ENCODE data around the gene KRT14.

Gene KRT14

GRCh38 chr17:41559548-41559947 lies 27.1 kb downstream of the KRT14 start:
- TF ChIP-seq POLR2AphosphoS5 (IDR thresholded peaks at IDR 0.05; ENCODE audit: low read depth, low read length) (no peak), FOXP2 (optimal IDR thresholded peaks at IDR 0.05; ENCODE audit: borderline replicate concordance, extremely low read depth, extremely low read length, insufficient read depth) (no peak)
- TF ChIP-seq, protein P1, sequence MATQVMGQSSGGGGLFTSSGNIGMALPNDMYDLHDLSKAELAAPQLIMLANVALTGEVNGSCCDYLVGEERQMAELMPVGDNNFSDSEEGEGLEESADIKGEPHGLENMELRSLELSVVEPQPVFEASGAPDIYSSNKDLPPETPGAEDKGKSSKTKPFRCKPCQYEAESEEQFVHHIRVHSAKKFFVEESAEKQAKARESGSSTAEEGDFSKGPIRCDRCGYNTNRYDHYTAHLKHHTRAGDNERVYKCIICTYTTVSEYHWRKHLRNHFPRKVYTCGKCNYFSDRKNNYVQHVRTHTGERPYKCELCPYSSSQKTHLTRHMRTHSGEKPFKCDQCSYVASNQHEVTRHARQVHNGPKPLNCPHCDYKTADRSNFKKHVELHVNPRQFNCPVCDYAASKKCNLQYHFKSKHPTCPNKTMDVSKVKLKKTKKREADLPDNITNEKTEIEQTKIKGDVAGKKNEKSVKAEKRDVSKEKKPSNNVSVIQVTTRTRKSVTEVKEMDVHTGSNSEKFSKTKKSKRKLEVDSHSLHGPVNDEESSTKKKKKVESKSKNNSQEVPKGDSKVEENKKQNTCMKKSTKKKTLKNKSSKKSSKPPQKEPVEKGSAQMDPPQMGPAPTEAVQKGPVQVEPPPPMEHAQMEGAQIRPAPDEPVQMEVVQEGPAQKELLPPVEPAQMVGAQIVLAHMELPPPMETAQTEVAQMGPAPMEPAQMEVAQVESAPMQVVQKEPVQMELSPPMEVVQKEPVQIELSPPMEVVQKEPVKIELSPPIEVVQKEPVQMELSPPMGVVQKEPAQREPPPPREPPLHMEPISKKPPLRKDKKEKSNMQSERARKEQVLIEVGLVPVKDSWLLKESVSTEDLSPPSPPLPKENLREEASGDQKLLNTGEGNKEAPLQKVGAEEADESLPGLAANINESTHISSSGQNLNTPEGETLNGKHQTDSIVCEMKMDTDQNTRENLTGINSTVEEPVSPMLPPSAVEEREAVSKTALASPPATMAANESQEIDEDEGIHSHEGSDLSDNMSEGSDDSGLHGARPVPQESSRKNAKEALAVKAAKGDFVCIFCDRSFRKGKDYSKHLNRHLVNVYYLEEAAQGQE (IDR thresholded peaks at IDR 0.05; ENCODE audit: insufficient read depth in 1 of 2, low read depth in 2 of 2, low read length in 2 of 2) = no peak

GRCh38 chr17:41556931-41557330 lies 29.8 kb downstream of the KRT14 start:
- TF ChIP-seq FOXP2 (optimal IDR thresholded peaks at IDR 0.05; ENCODE audit: borderline replicate concordance, extremely low read depth, extremely low read length, insufficient read depth) (no peak), SIN3A (IDR thresholded peaks at IDR 0.05; ENCODE audit: borderline replicate concordance, insufficient read depth, low read length) (no peak), POLR2AphosphoS5 (IDR thresholded peaks at IDR 0.05; ENCODE audit: low read depth, low read length) (no peak), TAF1 (IDR thresholded peaks at IDR 0.05; ENCODE audit: borderline replicate concordance, insufficient read depth, low read length) (no peak)
- TF ChIP-seq, protein P1 (IDR thresholded peaks at IDR 0.05; ENCODE audit: insufficient read depth in 1 of 2, low read depth in 2 of 2, low read length in 2 of 2) = no peak

- no peak for TF ChIP-seq SIN3A (IDR thresholded peaks at IDR 0.05; ENCODE audit: borderline replicate concordance, insufficient read depth, low read length)
- TF ChIP-seq POLR2AphosphoS5 (IDR thresholded peaks at IDR 0.05; ENCODE audit: low read depth, low read length) = no peak
- no peak for TF ChIP-seq FOXP2 (optimal IDR thresholded peaks at IDR 0.05; ENCODE audit: borderline replicate concordance, extremely low read depth, extremely low read length, insufficient read depth)
- TF ChIP-seq, protein P1 (IDR thresholded peaks at IDR 0.05; ENCODE audit: insufficient read depth in 1 of 2, low read depth in 2 of 2, low read length in 2 of 2) = no peak
- TF ChIP-seq TAF1 (IDR thresholded peaks at IDR 0.05; ENCODE audit: borderline replicate concordance, insufficient read depth, low read length) = no peak
Observed at GRCh38 chr17:41556306-41556705, 30.4 kb downstream of the KRT14 start.

DNA sequence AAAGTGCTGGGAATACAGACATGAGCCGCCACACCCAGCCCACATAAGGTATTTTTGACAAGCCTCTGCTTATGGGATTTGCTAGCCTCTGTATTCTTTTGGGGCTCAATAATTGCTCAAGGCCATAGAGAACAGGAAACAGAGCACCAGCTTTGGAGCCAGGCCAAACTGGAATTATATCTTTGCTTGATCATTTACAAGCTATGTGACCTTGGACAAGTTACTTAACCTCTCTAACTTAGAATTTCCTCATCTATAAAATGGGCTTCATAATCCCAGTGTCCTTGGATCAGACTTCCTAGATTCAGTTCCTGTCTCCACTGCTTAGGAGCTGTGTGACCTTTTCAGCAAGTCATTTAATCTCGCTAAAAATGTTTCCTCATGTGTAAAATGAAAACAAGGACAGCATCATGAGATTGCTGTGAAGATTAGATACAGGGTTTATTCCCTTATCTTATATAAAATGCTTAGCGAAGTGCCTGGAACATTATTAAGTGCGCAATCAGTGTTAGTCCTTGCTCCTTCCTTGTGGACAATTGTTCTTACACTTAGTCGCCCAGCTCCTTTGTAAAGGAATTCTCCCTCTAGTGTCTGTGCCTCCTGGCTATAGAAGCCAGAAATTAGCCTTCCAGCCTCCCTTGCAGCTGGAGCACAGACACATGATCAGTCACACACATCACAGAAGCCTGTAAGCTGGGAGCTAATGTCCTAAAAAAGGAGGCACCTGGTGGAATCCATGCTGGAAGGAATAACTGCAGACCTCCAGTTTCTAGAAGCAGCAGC lies 31.4 kb downstream of the KRT14 start:
- TF ChIP-seq SIN3A (IDR thresholded peaks at IDR 0.05; ENCODE audit: borderline replicate concordance, insufficient read depth, low read length) (no peak), POLR2AphosphoS5 (IDR thresholded peaks at IDR 0.05; ENCODE audit: low read depth, low read length) (no peak), FOXP2 (optimal IDR thresholded peaks at IDR 0.05; ENCODE audit: borderline replicate concordance, extremely low read depth, extremely low read length, insufficient read depth) (no peak)

DNA sequence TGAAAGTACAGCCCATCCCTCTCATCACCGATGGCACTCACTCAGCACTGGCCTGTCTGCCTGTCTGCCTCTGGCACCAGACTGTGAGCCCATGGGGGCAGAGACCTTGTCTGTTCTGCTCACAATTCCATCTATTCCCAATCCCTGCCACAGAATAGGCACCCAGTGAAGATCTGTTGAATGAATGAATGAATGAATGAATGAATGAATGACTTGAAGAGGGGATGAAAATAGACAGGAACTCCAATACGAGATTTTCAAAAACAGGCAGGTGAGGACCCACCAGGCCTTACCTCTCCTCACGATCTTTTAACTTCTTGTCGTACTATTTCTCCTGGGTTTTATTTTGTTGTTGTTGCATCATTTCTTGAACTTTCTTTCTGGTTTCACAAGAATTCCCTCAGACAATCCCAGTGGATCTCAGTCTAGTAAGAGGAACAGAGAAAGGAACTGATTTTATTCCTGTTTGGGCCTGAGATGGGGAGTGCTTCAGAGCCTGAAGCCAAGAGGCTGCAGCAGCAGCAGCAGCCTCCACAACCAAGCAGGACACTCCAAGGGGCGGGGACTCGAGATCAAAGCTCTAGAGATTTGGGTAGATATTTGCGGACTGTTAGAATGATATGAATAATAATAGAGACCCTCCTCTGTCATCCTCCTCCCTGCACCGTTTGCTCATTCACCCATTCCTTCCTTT lies 32.6 kb downstream of the KRT14 start:
- TF ChIP-seq POLR2AphosphoS5 (IDR thresholded peaks at IDR 0.05; ENCODE audit: low read depth, low read length) (no peak), TAF1 (IDR thresholded peaks at IDR 0.05; ENCODE audit: borderline replicate concordance, insufficient read depth, low read length) (no peak), SIN3A (IDR thresholded peaks at IDR 0.05; ENCODE audit: borderline replicate concordance, insufficient read depth, low read length) (no peak), FOXP2 (optimal IDR thresholded peaks at IDR 0.05; ENCODE audit: borderline replicate concordance, extremely low read depth, extremely low read length, insufficient read depth) (no peak)
- TF ChIP-seq, protein P1 (IDR thresholded peaks at IDR 0.05; ENCODE audit: insufficient read depth in 1 of 2, low read depth in 2 of 2, low read length in 2 of 2) = no peak

All from PFSK-1 (cell line).